OCI-M2 (cell line): ENCODE data around the gene GMDS.

Experiments
- DNase-seq: peaks from one replicate; lab custom pipeline; 2025; ENCODE audit not compliant: unreplicated experiment; lab: John Stamatoyannopoulos, UW

The GMDS gene

DNA sequence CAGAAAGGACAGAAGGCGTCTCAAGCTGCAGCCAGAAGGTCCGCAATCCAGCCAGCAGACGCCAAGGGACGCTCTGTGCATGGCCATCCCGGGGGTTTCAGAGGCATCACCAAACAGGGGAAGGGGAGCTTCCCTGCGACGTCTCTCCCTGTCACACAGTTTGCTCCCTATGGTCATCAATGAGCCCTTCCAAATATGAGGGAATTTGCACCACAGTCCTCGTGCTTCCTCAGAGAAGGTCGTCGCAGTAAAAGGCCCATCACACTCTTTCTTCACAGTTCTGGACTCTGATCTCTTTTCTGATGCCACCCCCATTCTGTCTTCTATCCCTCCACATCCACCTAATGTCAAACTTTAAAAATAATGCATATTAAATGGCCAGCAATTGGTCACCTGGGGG is 645.9 kb downstream of the GMDS start:
- DNase-seq, result no peak

- no peak for DNase-seq
These were observed 646.5 kb downstream of the GMDS start for GRCh38 chr6:1598886-1599285.

- no peak for DNase-seq
These were observed 647.0 kb downstream of the GMDS start for GRCh38 chr6:1598433-1598832.

GRCh38 chr6:1597924-1598323 is 647.5 kb downstream of the GMDS start:
- no peak for DNase-seq

GRCh38 chr6:1597121-1597744 is 648.2 kb downstream of the GMDS start:
- DNase-seq, result no peak

DNA sequence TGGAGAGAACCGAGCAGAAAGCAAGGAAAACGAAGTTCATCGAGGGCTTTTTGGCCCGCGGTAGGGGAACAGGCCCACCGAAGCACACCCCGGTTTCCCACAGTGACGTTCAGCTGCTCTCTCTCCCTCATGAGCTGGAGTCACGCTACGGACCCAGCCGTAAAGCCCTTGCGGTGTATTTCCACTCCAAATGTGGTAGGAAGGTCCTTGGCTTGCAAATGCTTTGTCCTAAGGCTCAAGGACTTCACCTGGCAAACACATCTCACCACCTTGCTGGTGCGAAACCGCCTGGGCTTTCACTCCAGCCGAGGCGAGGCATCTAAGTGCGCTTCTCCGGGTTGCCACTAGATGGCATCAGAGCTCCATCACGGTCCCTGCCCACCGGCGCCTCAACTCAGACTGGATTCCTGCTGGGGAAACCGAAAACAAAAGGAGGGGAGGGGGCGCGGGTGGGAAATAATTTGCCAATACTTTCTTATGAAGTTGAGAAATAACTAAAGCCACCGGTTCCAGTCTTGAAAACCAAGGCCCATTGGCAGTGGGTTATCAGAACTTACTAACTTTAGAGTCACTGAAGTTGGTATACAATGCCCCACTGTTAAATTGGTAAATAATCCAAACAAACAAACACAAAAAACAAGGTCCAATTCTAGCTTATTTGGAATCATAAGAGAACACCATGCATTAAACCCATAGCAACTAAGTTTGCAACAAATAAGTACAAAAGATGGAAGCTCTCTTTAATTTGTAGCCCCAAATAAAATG is 649.1 kb downstream of the GMDS start:
- no peak for DNase-seq

DNA sequence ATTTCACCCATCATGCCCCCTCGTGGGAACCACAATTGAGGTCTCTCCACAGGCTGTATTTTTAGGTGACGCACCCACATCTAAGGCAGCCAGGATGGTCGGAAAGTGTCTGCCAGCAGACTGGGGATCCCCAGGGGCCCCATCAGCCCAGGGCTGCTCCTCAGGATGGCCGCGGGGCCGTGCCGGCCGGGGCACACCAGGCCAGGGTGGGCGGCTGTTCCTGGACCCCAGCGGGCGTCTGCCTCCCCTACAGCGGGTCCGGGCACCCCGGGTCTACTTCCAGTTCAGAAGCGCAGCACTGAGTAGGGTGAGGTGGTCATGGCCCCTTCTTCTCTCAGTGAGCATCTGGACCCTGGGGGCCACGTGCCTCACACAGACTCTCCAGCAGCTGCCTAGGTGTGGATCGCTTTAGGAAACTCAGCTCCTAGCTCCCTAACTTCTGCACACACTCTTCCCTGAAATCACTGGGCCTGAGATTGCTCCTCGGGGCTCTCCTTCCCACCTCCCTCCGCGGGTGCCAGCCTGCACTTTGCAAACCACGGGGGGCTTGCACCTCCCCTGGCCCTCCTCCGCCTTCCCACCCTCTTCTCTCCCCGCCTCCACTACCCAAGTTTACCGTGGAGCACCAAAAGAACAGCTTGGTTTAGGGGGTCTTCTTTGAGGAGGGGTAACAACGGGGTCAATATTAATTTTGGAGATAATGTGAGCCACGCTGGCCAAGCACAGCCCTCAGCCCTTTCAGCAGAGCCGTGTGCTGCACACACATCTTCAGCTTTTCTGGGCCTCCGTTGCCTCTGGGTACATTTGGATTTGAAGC is 649.9 kb downstream of the GMDS start:
- no peak for DNase-seq

DNA sequence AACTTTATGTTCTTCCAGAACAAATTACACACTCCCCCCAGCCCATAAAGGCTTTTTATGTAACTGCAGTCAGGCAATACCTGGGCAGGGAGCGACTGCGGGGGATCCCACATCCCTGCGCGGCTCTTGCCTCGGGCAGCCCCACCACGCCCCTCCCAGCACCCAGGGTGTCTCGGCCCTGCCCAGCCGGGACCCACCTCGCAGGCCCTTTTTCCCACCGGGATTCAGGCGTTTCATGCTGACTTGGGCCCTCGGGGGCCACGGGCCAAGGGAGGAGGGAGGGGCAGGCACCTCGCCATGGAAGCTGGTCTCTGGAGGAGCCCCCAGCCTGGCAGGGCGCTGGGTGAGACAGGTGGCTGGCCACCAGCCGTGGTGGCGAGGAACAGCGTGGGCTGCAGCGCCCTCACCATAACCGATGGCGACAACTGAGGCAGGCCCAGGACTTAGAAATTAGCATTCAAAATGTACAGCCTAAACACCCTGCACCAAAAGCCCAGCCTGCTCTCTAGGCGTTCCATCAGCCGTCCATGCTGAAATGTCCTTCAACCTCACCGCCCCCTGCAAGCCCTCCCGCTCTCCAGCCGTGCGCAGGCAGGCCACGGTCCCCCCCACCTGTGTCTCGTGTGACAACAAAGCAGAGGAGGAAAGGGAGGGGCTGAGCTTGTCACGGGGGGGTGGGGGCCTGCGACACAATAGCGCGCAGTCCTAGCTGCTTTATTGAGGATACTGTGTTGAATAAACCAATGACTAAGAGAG is 650.8 kb downstream of the GMDS start:
- DNase-seq, result no peak

- DNase-seq, result no peak
These were observed 651.5 kb downstream of the GMDS start for GRCh38 chr6:1593958-1594314.

GRCh38 chr6:1593286-1593957 is 652.0 kb downstream of the GMDS start:
- no peak for DNase-seq

- DNase-seq, result no peak
These were observed 652.6 kb downstream of the GMDS start for GRCh38 chr6:1592852-1593251.

- DNase-seq, result no peak
These were observed 653.5 kb downstream of the GMDS start for GRCh38 chr6:1591926-1592325.

DNA sequence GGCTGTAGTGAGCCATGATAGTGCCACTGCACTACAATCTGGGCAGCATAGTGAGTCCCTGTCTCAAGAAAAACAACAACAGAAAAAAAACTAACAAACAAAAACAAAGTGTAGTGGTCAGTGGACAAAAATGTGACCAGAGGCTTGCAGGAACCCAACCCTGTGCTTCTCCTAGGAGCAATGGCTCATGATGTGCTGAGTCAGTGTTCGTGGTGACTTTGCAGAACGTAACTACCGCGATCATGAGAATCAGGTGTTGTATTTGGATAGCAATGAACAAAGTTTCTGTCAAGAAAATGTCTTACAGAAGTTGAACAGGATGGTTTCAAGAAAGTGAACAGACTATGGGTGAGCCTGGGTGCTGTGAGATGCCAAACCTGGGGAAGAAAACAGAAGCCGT is 654.2 kb downstream of the GMDS start:
- no peak for DNase-seq

DNA sequence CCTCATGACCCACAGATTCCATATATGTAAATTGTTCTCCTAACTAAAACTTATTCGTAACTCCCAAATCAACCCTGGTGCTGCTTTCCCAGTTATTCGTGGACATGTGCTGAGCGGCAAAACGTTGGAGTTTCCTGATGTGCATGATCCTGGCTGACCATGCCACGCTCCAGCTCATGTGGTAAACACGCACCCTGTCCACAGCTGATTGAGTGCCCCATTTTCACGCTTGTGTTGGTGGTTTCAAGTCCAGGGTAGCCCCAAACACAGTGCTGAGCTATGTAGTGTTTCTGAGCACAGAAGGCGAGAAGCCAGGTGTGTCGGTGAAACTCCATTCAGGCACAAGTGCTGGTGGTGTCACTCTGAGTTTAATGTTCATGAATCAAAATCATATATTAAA is 654.8 kb downstream of the GMDS start:
- no peak for DNase-seq

- no peak for DNase-seq
These were observed 656.2 kb downstream of the GMDS start for GRCh38 chr6:1589208-1589607.

DNA sequence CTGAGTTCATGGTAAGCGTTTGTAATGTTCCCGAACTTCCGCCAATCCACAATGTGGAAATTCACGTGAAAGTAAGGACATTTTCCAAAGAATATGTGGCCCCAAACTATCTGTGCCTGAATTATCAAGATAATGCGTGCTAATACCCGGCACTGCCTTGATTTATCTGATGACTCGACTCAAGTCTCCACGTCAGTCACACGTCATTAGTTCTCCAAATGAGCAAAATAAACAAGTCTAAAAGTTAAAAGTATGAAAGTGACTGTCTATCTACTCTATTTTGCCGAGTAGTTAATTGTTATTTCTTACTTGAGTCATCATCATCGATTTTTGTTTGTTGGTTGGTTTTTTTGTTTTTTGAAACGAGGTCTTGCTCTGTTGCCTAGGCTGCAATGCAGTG is 657.4 kb downstream of the GMDS start:
- no peak for DNase-seq

- DNase-seq, result no peak
These were observed 657.9 kb downstream of the GMDS start for GRCh38 chr6:1587546-1587945.

GRCh38 chr6:1586861-1587450 is 658.4 kb downstream of the GMDS start:
- no peak for DNase-seq

GRCh38 chr6:1586256-1586655 is 659.1 kb downstream of the GMDS start:
- DNase-seq, result no peak

- no peak for DNase-seq
These were observed 659.7 kb downstream of the GMDS start for GRCh38 chr6:1585669-1586049.
